Panc1 (cell line): ENCODE data around the gene PDXK.

Source experiments
- POLR2AphosphoS5 ChIP-seq: IDR thresholded peaks from 2 replicates; pipeline ENCODE4 v1.6.1; 2012; ENCODE audit warnings: mild to moderate bottlenecking, low read depth, low read length, moderate library complexity
- SIN3A ChIP-seq: IDR thresholded peaks from 2 replicates; pipeline ENCODE4 v1.6.1; 2012; ENCODE audit warnings: low read depth, mild to moderate bottlenecking, low read length, moderate library complexity, borderline replicate concordance; ENCODE audit not compliant: insufficient read depth
- TCF7L2 ChIP-seq: IDR thresholded peaks from 2 replicates; pipeline ENCODE4 v1.6.1; 2011; ENCODE audit warnings: mild to moderate bottlenecking, low read depth, low read length, inconsistent platforms
- TF ChIP-seq, protein P1 (sequence below), 2 experiments: IDR thresholded peaks; 2 replicates each; pipeline ENCODE4 v1.6.1; 2011 to 2012; ENCODE audit warnings: low read depth in 2 of 2, control low read depth in 1 of 2, low read length in 1 of 2, mild to moderate bottlenecking in 1 of 2, moderate library complexity in 1 of 2; ENCODE audit not compliant: insufficient read depth in 1 of 2
- TF ChIP-seq, protein P2 (sequence below): fragments of 450-650 bp; IDR thresholded peaks from 2 replicates; pipeline ENCODE4 v1.5.1; 2017; ENCODE audit warnings: mild to moderate bottlenecking

DNA sequence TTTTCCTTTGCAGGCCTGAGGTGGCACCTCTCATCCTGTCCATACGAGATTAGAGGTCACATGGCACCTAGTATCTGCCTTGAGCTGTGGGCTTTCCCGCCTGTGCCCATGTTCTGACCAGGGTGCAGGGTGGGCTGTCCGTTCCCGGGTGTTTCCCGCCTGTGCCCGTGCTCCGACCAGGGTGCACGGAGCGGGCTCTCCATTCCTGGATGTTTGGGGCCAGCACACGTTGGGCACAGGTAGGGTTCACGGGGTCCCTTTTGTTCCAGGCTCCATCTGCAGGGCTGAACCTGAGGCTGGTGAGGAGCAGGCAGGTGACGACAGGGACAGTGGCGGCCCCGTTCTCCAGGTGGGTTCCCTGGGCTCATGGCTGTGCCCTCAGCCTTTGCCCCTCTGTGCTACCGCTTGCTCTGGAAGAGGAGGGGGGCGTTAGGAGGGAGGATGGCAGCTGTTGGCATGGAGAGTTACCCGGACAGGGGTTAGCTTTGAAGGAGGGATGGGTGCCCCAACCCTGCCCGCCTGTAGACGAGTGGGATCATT lies 80.4 kb downstream of the PDXK start:
- TF ChIP-seq, protein P1, sequence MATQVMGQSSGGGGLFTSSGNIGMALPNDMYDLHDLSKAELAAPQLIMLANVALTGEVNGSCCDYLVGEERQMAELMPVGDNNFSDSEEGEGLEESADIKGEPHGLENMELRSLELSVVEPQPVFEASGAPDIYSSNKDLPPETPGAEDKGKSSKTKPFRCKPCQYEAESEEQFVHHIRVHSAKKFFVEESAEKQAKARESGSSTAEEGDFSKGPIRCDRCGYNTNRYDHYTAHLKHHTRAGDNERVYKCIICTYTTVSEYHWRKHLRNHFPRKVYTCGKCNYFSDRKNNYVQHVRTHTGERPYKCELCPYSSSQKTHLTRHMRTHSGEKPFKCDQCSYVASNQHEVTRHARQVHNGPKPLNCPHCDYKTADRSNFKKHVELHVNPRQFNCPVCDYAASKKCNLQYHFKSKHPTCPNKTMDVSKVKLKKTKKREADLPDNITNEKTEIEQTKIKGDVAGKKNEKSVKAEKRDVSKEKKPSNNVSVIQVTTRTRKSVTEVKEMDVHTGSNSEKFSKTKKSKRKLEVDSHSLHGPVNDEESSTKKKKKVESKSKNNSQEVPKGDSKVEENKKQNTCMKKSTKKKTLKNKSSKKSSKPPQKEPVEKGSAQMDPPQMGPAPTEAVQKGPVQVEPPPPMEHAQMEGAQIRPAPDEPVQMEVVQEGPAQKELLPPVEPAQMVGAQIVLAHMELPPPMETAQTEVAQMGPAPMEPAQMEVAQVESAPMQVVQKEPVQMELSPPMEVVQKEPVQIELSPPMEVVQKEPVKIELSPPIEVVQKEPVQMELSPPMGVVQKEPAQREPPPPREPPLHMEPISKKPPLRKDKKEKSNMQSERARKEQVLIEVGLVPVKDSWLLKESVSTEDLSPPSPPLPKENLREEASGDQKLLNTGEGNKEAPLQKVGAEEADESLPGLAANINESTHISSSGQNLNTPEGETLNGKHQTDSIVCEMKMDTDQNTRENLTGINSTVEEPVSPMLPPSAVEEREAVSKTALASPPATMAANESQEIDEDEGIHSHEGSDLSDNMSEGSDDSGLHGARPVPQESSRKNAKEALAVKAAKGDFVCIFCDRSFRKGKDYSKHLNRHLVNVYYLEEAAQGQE (IDR thresholded peaks at IDR 0.05; ENCODE audit: insufficient read depth in 1 of 2, low read depth in 2 of 2, low read length in 1 of 2) = no peak
- TF ChIP-seq, protein P2, sequence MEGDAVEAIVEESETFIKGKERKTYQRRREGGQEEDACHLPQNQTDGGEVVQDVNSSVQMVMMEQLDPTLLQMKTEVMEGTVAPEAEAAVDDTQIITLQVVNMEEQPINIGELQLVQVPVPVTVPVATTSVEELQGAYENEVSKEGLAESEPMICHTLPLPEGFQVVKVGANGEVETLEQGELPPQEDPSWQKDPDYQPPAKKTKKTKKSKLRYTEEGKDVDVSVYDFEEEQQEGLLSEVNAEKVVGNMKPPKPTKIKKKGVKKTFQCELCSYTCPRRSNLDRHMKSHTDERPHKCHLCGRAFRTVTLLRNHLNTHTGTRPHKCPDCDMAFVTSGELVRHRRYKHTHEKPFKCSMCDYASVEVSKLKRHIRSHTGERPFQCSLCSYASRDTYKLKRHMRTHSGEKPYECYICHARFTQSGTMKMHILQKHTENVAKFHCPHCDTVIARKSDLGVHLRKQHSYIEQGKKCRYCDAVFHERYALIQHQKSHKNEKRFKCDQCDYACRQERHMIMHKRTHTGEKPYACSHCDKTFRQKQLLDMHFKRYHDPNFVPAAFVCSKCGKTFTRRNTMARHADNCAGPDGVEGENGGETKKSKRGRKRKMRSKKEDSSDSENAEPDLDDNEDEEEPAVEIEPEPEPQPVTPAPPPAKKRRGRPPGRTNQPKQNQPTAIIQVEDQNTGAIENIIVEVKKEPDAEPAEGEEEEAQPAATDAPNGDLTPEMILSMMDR = no peak
- no peak for TF ChIP-seq POLR2AphosphoS5
- TF ChIP-seq SIN3A = no peak
- no peak for TF ChIP-seq TCF7L2
